WTC11 (cell line): ENCODE data around the gene TNRC6C. TPM values are rescaled to one million over a fixed set of nuclear protein-coding genes. Genes with fewer than 3 reads are reported as not detected.

Experiments
- ATAC-seq: fragments of 200-7000 bp; cut with Tn5 transposase; 2 replicates; pipeline ENCODE4 v1.10.0; 2021; ENCODE audit warnings: mild to moderate bottlenecking, moderate library complexity
- CTCF ChIA-PET: fragments of 300-600 bp; sonication (Branson Sonifier 250); formaldehyde crosslinking; loops from one replicate; lab custom pipeline; 2021; ENCODE audit warnings: antibody characterized with exemption; lab: Charles Lee
- POLR2A ChIA-PET: fragments of 350-600 bp; sonication (Branson Sonifier 250); formaldehyde crosslinking; loops from one replicate; lab custom pipeline; 2021; ENCODE audit warnings: antibody characterized with exemption; lab: Charles Lee
- DNase-seq: peaks from one replicate; pipeline ENCODE4 v3.0.0; 2021; ENCODE audit warnings: low spot score
- H3K27ac Mint-ChIP-seq: 2 replicates; pipeline ENCODE4 v1.8.0; 2021; ENCODE audit warnings: mixed read lengths
- H3K27me3 Mint-ChIP-seq: 2 replicates; pipeline ENCODE4 v1.8.0; 2021; ENCODE audit warnings: low read depth, mild to moderate bottlenecking, moderate library complexity, mixed read lengths
- H3K36me3 Mint-ChIP-seq: 2 replicates; pipeline ENCODE4 v1.8.0; 2021; ENCODE audit warnings: mixed read lengths
- H3K4me1 Mint-ChIP-seq: 2 replicates; pipeline ENCODE4 v1.8.0; 2022; ENCODE audit warnings: mixed read lengths
- H3K4me3 Mint-ChIP-seq: 2 replicates; pipeline ENCODE4 v1.8.0; 2021; ENCODE audit warnings: mild to moderate bottlenecking, moderate library complexity, mixed read lengths
- H3K9me3 Mint-ChIP-seq: 2 replicates; pipeline ENCODE4 v1.8.0; 2021; ENCODE audit warnings: mixed read lengths
- FOXP1 ChIP-seq: sonication (generic); formaldehyde crosslinking; IDR thresholded peaks from 2 replicates; pipeline ENCODE4 v1.8.0; 2022; ENCODE audit warnings: missing genetic modification reagents, mild to moderate bottlenecking, moderate library complexity, borderline replicate concordance
- HMGA2 ChIP-seq: fragments of 250-450 bp; sonication (Bioruptor Pico); IDR thresholded peaks from 2 replicates; pipeline ENCODE4 v1.4.0; 2021; ENCODE audit warnings: mild to moderate bottlenecking, moderate library complexity
- NFE2L1 ChIP-seq: sonication (generic); formaldehyde crosslinking; IDR thresholded peaks from 2 replicates; pipeline ENCODE4 v1.8.1; 2023; ENCODE audit warnings: missing genetic modification reagents
- NR1H2 ChIP-seq: sonication (generic); formaldehyde crosslinking; IDR thresholded peaks from 2 replicates; pipeline ENCODE4 v1.9.0; 2021; ENCODE audit warnings: mild to moderate bottlenecking, moderate library complexity, missing genetic modification reagents
- SMAD4 ChIP-seq: sonication (generic); formaldehyde crosslinking; IDR thresholded peaks from 2 replicates; pipeline ENCODE4 v1.8.0; 2022; ENCODE audit warnings: mild to moderate bottlenecking, missing genetic modification reagents
- TEAD4 ChIP-seq: sonication (generic); formaldehyde crosslinking; IDR thresholded peaks from 2 replicates; pipeline ENCODE4 v1.8.0; 2022; ENCODE audit warnings: mild to moderate bottlenecking, missing genetic modification reagents
- ZNF121 ChIP-seq: sonication (generic); formaldehyde crosslinking; IDR thresholded peaks from 2 replicates; pipeline ENCODE4 v1.8.0; 2023; ENCODE audit warnings: missing genetic modification reagents
- ZNF263 ChIP-seq: sonication (generic); formaldehyde crosslinking; IDR thresholded peaks from 2 replicates; pipeline ENCODE4 v1.8.1; 2022; ENCODE audit warnings: low read depth, mild to moderate bottlenecking, moderate library complexity, missing genetic modification reagents
- total RNA-seq: library from RNA; stranded (reverse); gene quantifications from 3 replicates; pipeline ENCODE4 v1.2.3, GENCODE V29; 2021
- TF ChIP-seq, protein P1 (sequence below): sonication (generic); formaldehyde crosslinking; conservative IDR thresholded peaks from 2 replicates; pipeline ENCODE4 v1.8.1; 2023; ENCODE audit warnings: mild to moderate bottlenecking, low read depth, missing genetic modification reagents, moderate library complexity
- TF ChIP-seq, protein P2 (sequence below): sonication (generic); formaldehyde crosslinking; IDR thresholded peaks from 2 replicates; pipeline ENCODE4 v1.8.0; 2022; ENCODE audit warnings: mild to moderate bottlenecking, missing genetic modification reagents
- TF ChIP-seq, protein P3 (sequence below): sonication (generic); formaldehyde crosslinking; IDR thresholded peaks from 2 replicates; pipeline ENCODE4 v1.8.1; 2023; ENCODE audit warnings: mild to moderate bottlenecking, missing genetic modification reagents
- TF ChIP-seq, protein P4 (sequence below): sonication (generic); formaldehyde crosslinking; IDR thresholded peaks from 2 replicates; pipeline ENCODE4 v1.8.0; 2022; ENCODE audit warnings: mild to moderate bottlenecking, missing genetic modification reagents
- TF ChIP-seq, protein P5 (sequence below): sonication (generic); formaldehyde crosslinking; conservative IDR thresholded peaks from 2 replicates; pipeline ENCODE4 v1.8.1; 2022; ENCODE audit warnings: mild to moderate bottlenecking, missing genetic modification reagents
- TF ChIP-seq, protein P6 (sequence below): fragments of 200-600 bp; IDR thresholded peaks from 2 replicates; pipeline ENCODE4 v1.8.0; 2022; ENCODE audit warnings: antibody characterized with exemption
- TF ChIP-seq, protein P7 (sequence below): sonication (generic); formaldehyde crosslinking; IDR thresholded peaks from 2 replicates; pipeline ENCODE4 v1.8.1; 2023; ENCODE audit warnings: mild to moderate bottlenecking, moderate library complexity, missing genetic modification reagents

TNRC6C gene
- total RNA-seq, 1 experiment from 2014 or later: 52.3 TPM

DNA sequence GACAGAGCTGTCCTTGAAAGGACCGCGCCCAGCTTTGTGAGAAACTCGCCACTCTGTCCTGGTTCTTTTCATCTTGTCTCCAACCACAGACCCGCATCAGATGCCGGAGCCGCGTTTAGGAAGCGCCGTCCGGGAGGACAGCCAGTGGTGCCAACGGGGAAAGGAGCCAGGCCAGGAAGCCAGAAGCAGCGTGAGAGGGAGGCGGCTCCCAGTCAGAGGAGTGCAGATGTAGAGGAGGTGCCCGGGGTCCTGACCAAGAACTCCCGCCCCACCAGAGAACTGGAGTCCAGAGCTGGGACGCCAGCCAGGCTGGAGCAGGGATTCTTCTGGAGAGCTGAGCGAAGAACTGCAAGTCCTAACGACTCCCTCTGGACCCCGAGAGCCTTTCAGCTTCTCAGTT, 49.3 kb upstream of the TNRC6C start:
- H3K27me3 Mint-ChIP-seq: no peaks in the 10 kb centered on the region; the same call in 1 of the 2 replicates

DNA sequence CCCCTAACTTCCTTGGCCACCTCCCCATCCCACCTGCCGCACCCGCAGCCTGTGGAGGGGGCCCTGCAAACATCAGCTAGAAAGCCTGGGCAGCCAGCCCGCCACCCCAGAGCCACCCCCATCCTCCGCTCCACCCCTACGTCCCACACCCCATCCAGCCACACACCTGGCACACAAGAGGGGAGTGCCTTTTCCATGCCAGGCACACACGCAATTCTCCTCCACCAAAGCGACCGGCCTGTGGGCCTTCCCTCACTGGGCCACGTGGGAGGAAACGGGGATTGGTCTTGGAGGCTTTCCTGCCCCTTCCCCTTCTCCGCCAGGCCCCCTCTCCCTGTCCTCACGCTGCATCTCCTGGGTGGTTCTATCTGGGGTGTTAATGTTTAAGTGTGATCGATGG, 48.7 kb upstream of the TNRC6C start:
- Mint-ChIP-seq H3K36me3 (no peaks in the 10 kb centered on the region), H3K4me3 (no peak overlapping the region), H3K4me1 (peaks cover 24% of the 10 kb centered on the region), H3K9me3 (0 out of 2 replicates have a peak, but pooled peaks cover 4% of the 10 kb centered on the region), H3K27ac (no peak overlapping the region), H3K27me3 (no peaks in the 10 kb centered on the region; the same call in 1 of the 2 replicates)
- ChIA-PET POLR2A (no interaction called here), CTCF (no interaction called here)
- DNase-seq (no peak), ATAC-seq (no peak)
- no peak for TF ChIP-seq ZNF121 (CRISPR knock-in tag)
- TF ChIP-seq NR1H2: no peak
- TF ChIP-seq, protein P1, sequence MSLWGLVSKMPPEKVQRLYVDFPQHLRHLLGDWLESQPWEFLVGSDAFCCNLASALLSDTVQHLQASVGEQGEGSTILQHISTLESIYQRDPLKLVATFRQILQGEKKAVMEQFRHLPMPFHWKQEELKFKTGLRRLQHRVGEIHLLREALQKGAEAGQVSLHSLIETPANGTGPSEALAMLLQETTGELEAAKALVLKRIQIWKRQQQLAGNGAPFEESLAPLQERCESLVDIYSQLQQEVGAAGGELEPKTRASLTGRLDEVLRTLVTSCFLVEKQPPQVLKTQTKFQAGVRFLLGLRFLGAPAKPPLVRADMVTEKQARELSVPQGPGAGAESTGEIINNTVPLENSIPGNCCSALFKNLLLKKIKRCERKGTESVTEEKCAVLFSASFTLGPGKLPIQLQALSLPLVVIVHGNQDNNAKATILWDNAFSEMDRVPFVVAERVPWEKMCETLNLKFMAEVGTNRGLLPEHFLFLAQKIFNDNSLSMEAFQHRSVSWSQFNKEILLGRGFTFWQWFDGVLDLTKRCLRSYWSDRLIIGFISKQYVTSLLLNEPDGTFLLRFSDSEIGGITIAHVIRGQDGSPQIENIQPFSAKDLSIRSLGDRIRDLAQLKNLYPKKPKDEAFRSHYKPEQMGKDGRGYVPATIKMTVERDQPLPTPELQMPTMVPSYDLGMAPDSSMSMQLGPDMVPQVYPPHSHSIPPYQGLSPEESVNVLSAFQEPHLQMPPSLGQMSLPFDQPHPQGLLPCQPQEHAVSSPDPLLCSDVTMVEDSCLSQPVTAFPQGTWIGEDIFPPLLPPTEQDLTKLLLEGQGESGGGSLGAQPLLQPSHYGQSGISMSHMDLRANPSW (CRISPR knock-in tag): no peak
- TF ChIP-seq HMGA2 (CRISPR knock-in tag): no peak
- TF ChIP-seq, protein P2, sequence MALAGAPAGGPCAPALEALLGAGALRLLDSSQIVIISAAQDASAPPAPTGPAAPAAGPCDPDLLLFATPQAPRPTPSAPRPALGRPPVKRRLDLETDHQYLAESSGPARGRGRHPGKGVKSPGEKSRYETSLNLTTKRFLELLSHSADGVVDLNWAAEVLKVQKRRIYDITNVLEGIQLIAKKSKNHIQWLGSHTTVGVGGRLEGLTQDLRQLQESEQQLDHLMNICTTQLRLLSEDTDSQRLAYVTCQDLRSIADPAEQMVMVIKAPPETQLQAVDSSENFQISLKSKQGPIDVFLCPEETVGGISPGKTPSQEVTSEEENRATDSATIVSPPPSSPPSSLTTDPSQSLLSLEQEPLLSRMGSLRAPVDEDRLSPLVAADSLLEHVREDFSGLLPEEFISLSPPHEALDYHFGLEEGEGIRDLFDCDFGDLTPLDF (CRISPR knock-in tag): no peak
- TF ChIP-seq NFE2L1: no peak
- TF ChIP-seq, protein P3, sequence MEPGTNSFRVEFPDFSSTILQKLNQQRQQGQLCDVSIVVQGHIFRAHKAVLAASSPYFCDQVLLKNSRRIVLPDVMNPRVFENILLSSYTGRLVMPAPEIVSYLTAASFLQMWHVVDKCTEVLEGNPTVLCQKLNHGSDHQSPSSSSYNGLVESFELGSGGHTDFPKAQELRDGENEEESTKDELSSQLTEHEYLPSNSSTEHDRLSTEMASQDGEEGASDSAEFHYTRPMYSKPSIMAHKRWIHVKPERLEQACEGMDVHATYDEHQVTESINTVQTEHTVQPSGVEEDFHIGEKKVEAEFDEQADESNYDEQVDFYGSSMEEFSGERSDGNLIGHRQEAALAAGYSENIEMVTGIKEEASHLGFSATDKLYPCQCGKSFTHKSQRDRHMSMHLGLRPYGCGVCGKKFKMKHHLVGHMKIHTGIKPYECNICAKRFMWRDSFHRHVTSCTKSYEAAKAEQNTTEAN (CRISPR knock-in tag): no peak

More for the DNA sequence above, 49.3 kb upstream of the TNRC6C start:
- TF ChIP-seq, protein P4, sequence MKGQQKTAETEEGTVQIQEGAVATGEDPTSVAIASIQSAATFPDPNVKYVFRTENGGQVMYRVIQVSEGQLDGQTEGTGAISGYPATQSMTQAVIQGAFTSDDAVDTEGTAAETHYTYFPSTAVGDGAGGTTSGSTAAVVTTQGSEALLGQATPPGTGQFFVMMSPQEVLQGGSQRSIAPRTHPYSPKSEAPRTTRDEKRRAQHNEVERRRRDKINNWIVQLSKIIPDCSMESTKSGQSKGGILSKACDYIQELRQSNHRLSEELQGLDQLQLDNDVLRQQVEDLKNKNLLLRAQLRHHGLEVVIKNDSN (CRISPR knock-in tag): no peak
- TF ChIP-seq, protein P5, sequence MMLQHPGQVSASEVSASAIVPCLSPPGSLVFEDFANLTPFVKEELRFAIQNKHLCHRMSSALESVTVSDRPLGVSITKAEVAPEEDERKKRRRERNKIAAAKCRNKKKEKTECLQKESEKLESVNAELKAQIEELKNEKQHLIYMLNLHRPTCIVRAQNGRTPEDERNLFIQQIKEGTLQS (CRISPR knock-in tag): no peak
- TF ChIP-seq, protein P6, sequence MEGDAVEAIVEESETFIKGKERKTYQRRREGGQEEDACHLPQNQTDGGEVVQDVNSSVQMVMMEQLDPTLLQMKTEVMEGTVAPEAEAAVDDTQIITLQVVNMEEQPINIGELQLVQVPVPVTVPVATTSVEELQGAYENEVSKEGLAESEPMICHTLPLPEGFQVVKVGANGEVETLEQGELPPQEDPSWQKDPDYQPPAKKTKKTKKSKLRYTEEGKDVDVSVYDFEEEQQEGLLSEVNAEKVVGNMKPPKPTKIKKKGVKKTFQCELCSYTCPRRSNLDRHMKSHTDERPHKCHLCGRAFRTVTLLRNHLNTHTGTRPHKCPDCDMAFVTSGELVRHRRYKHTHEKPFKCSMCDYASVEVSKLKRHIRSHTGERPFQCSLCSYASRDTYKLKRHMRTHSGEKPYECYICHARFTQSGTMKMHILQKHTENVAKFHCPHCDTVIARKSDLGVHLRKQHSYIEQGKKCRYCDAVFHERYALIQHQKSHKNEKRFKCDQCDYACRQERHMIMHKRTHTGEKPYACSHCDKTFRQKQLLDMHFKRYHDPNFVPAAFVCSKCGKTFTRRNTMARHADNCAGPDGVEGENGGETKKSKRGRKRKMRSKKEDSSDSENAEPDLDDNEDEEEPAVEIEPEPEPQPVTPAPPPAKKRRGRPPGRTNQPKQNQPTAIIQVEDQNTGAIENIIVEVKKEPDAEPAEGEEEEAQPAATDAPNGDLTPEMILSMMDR: no peak
- TF ChIP-seq SMAD4: no peak
- no peak for TF ChIP-seq TEAD4
- TF ChIP-seq, protein P7, sequence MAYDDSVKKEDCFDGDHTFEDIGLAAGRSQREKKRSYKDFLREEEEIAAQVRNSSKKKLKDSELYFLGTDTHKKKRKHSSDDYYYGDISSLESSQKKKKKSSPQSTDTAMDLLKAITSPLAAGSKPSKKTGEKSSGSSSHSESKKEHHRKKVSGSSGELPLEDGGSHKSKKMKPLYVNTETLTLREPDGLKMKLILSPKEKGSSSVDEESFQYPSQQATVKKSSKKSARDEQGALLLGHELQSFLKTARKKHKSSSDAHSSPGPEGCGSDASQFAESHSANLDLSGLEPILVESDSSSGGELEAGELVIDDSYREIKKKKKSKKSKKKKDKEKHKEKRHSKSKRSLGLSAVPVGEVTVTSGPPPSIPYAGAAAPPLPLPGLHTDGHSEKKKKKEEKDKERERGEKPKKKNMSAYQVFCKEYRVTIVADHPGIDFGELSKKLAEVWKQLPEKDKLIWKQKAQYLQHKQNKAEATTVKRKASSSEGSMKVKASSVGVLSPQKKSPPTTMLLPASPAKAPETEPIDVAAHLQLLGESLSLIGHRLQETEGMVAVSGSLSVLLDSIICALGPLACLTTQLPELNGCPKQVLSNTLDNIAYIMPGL (CRISPR knock-in tag): no peak
- no peak for TF ChIP-seq ZNF263 (CRISPR knock-in tag)
- no peak for TF ChIP-seq FOXP1 (CRISPR knock-in tag)
- ChIA-PET CTCF (no interaction called here), POLR2A (no interaction called here)
- Mint-ChIP-seq H3K27ac (no peak overlapping the region), H3K36me3 (no peaks in the 10 kb centered on the region), H3K4me3 (no peak overlapping the region), H3K9me3 (0 out of 2 replicates have a peak, but pooled peaks cover 4% of the 10 kb centered on the region), H3K4me1 (peaks cover 19% of the 10 kb centered on the region)
- DNase-seq (no peak), ATAC-seq (no peak)
